ENCODE data around the gene BCL7C.

BCL7C gene

DNA sequence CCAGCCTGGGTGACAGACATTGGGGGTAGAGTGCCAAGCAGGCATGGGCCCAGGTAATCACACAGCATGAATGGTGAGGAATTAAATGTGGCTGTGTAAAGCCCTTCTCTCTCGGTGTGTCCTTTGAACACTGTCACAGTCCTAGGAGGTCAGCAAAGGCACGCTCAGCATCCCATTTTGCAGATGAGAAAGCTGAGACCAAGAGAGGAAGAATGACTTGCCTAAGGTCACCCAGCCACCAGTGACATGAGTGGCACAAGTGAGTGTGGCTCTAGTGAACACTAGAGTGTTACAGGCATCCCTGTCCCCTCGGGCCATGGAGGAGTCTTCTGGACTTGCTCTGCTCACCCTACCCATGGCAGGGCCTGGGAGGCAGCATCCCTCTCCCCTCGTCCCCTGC lies 13.2 kb upstream of the BCL7C start:
- H3K4me3 ChIP-seq (ENCODE audit: low read depth, low read length), result no peak overlapping the region
- TF ChIP-seq, protein P1, sequence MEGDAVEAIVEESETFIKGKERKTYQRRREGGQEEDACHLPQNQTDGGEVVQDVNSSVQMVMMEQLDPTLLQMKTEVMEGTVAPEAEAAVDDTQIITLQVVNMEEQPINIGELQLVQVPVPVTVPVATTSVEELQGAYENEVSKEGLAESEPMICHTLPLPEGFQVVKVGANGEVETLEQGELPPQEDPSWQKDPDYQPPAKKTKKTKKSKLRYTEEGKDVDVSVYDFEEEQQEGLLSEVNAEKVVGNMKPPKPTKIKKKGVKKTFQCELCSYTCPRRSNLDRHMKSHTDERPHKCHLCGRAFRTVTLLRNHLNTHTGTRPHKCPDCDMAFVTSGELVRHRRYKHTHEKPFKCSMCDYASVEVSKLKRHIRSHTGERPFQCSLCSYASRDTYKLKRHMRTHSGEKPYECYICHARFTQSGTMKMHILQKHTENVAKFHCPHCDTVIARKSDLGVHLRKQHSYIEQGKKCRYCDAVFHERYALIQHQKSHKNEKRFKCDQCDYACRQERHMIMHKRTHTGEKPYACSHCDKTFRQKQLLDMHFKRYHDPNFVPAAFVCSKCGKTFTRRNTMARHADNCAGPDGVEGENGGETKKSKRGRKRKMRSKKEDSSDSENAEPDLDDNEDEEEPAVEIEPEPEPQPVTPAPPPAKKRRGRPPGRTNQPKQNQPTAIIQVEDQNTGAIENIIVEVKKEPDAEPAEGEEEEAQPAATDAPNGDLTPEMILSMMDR (IDR thresholded peaks at IDR 0.05; ENCODE audit: low read depth, low read length), result no peak

DNA sequence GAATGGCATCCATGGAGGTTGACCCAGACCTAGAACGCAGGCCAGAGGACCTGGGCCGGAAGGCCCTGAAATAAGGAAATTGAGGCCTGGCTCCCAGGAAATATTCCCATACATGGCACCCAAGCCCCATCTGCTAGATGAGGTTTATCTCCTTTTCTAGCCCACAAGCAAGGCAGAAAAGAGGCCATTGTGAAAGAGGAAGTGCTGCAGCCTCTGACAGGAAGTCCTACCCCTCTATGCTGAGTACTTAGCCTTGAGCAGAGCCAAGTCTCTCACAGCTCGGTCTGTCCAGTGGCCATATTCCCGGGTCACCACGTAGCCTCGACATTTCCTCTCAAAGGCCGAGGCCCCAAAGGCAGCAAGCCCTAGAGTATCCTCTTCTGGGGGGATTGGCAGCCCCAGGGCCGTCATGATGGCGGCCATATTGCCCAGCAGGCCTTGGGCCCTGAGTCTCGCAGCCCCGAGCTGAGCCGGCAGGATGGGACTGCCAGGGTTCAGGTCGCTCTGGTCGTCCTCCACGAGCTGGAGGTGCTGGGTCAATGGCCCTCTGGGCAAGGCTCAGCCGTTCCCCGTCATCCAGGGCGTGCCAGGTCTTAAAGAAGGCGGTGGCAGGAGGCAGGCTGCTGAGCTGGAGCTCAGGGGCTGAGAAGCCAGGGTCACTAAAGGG lies 10.4 kb upstream of the BCL7C start:
- TF ChIP-seq, protein P1 (IDR thresholded peaks at IDR 0.05; ENCODE audit: low read depth, low read length), result no peak
- no peak overlapping the region for H3K4me3 ChIP-seq (ENCODE audit: low read depth, low read length)

DNA sequence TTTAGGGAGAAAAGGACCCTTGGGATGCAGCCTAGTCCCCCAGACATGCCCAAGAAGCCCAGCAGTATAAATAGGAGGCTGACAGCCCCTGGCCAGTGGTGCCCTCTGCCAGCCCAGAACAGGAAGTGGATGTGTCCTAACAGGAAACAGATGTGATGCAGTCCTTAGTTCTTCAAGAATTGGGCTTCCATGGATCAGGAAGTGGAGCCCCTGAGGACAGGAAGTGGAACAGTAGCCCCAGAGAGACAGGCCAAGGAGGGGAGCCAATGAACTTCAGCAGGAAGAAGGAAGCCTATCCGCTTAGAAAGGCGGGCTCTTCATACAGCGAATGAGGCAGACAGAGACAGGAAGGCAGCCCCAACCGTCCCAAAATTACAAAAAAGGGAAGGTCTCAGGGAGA lies 9.7 kb upstream of the BCL7C start:
- no peak overlapping the region for H3K4me3 ChIP-seq (ENCODE audit: low read depth, low read length)
- TF ChIP-seq, protein P1 (IDR thresholded peaks at IDR 0.05; ENCODE audit: low read depth, low read length), result no peak

DNA sequence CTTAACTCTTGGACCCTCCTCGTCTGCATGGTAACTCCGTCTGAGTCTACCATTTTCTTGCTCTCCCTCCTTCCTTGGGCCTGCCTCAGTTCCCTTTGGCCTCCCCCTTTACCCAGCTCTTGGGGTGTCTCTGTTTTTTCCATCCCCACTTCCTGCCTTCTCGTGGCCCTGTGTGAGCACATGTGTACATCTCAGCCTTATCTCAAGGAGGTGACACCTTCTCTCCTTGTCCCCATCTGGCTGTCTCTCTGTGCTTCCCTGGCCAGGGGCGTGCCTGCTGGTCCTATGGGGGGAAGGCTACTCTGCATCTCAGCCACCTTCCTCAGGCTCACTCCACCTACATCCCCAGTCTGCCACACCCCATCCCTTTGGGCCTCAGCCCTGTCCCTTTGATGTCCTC lies 9.1 kb upstream of the BCL7C start:
- no peak overlapping the region for H3K4me3 ChIP-seq (ENCODE audit: low read depth, low read length)
- TF ChIP-seq, protein P1 (IDR thresholded peaks at IDR 0.05; ENCODE audit: low read depth, low read length), result no peak

DNA sequence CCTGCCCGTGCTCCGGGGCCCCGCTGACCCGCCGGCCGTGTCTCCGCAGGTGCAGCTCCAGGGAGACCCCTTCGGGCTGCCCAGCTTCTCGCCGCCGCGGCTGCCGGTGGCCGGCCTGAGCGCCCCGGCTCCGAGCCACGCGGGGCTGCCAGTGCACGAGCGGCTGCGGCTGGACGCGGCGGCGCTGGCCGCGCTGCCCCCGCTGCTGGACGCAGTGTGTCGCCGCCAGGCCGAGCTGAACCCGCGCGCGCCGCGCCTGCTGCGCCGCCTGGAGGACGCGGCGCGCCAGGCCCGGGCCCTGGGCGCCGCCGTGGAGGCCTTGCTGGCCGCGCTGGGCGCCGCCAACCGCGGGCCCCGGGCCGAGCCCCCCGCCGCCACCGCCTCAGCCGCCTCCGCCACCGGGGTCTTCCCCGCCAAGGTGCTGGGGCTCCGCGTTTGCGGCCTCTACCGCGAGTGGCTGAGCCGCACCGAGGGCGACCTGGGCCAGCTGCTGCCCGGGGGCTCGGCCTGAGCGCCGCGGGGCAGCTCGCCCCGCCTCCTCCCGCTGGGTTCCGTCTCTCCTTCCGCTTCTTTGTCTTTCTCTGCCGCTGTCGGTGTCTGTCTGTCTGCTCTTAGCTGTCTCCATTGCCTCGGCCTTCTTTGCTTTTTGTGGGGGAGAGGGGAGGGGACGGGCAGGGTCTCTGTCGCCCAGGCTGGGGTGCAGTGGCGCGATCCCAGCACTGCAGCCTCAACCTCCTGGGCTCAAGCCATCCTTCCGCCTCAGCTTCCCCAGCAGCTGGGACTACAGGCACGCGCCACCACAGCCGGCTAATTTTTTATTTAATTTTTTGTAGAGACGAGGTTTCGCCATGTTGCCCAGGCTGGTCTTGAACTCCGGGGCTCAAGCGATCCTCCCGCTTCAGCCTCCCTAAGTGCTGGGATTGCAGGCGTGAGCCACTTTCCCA lies 8.4 kb upstream of the BCL7C start:
- peak overlapping the region; percentile 46 for H3K4me3 ChIP-seq (ENCODE audit: low read depth, low read length)
- TF ChIP-seq, protein P1 (IDR thresholded peaks at IDR 0.05; ENCODE audit: low read depth, low read length), result no peak

DNA sequence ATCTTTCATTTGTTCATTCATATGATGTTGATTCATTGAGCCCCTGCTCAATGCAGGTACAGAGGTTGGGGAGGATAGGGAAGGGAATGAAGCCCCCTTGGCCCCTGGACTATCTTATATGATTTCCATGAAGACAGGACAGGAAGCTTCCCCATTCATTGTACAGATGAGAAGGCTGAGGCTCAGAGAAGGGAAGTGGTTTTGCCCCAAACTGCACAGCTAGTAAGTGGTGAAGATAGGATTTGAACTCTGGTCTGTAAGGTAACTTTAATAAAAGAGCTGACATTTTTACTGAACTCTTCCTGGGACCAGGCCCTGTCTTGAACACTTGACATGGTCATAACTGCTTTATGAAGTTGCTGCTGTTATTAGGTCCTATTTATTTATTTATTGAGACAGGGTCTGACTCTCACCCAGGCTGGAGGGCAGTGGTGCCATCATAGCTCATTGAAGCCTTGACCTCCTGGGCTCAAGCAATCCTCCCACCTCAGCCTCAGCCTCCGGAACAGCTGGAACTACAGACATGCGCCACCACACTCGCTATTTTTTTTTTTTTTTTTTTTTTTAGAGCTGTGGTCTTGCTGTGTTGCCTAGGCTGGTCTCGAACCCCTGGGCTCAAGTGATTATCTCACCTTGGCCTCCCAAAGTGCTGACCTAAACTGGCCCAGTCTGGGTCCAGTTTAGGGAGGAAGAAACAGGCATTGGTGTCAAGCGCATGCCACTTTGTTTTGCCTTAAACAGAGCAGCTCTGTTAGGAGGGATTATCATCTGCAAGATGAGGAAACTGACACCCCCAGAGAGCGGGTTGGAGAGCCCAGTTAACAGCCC lies 7.5 kb upstream of the BCL7C start:
- TF ChIP-seq, protein P1 (IDR thresholded peaks at IDR 0.05; ENCODE audit: low read depth, low read length), result no peak
- peak overlapping the region; percentile 45 for H3K4me3 ChIP-seq (ENCODE audit: low read depth, low read length)
